Measurements from ENCODE around the gene MAGI1.

The MAGI1 gene

DNA sequence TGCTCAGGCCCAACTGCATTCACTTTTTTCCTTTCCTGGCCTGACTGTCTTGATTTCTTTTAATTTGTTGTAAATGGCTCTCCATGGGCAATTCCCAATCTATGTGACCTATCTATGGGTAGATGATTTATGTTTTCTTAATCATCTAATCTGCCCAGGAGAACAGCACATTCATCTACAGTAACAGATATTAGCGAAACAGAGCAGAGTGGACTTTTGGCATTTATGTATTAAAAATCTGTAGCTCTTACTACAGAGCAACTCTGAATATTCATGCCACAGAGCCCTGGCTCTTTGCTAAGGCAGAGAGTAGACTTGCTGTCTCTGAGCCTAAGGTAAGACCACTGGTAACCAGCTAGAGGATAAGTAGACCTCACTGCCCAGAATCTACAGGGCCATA is 676.0 kb downstream of the MAGI1 start:
- DNase-seq (ENCODE audit: insufficient read length, low spot score) (no peak), FAIRE-seq (no peak)
- TF ChIP-seq, protein P1, sequence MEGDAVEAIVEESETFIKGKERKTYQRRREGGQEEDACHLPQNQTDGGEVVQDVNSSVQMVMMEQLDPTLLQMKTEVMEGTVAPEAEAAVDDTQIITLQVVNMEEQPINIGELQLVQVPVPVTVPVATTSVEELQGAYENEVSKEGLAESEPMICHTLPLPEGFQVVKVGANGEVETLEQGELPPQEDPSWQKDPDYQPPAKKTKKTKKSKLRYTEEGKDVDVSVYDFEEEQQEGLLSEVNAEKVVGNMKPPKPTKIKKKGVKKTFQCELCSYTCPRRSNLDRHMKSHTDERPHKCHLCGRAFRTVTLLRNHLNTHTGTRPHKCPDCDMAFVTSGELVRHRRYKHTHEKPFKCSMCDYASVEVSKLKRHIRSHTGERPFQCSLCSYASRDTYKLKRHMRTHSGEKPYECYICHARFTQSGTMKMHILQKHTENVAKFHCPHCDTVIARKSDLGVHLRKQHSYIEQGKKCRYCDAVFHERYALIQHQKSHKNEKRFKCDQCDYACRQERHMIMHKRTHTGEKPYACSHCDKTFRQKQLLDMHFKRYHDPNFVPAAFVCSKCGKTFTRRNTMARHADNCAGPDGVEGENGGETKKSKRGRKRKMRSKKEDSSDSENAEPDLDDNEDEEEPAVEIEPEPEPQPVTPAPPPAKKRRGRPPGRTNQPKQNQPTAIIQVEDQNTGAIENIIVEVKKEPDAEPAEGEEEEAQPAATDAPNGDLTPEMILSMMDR (IDR thresholded peaks at IDR 0.05; ENCODE audit: insufficient read depth, missing control alignments) = no peak

DNA sequence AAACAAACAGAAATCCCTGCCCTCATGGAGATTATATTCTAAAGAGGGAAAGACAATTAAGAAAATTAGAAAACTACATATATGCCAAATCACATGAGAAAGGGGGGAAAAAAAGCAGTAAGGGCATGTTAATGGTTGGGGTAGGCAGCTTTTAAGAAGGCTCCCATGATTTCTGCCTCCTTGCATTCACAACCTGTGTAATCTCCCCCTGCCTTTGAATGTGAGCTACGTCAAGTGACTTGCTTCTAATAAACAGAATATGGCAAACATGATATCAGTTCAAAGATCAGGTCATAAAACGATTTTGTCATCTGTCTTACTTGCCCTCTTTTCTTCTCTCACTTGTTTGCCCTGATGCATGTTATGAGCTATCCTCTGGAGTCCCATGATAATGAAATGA is 677.3 kb downstream of the MAGI1 start:
- TF ChIP-seq, protein P1 (IDR thresholded peaks at IDR 0.05; ENCODE audit: insufficient read depth, missing control alignments) = no peak
- no peak for FAIRE-seq
- no peak for DNase-seq (ENCODE audit: insufficient read length, low spot score)

DNA sequence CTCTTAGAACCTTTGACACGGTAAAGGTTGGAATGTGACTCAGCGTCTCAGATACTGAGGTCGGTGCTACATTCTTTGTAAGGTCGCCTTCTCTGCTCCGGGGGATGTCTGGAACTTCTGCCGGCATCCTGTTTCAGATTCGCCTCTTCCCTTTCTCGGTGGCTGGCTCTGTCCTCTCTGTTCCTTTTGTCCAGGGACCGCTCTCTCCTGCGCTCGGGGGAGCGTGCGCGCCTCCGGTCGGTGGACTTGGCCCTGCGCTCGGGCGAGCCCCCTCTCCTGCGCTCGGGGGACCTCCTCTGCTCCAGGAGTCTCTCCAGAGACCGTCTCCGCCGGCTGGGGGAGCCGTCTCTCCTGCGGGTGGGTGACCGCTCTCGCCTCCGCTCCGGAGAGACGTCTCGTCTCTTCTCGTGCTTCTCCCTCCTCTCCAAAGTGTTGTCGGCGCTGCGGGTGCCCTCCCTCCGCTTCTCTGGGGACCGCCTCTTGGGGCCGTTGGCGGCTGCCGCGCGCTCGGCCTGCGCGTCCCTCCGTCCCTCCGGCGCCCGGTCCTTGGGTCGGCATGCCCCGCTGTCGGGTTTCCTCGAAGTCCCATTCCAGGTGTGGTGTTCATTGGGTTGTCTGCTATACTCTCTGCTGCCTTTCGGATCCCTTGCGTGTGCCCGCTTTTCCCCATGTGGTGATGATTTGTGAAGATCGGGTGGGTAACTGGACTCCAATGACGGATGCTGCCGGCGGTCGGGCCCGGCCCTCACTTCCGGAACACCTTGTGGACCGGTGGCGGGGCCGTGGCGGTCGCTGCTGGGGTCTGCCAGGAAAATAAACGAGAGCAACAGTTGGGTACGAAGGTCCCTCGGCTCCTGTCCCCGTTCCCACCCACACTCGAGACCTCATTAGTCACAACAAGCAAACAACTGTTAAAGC is 682.1 kb downstream of the MAGI1 start:
- no peak for FAIRE-seq
- DNase-seq (ENCODE audit: insufficient read length, low spot score) = no peak
- TF ChIP-seq, protein P1 (IDR thresholded peaks at IDR 0.05; ENCODE audit: insufficient read depth, missing control alignments) = no peak

DNA sequence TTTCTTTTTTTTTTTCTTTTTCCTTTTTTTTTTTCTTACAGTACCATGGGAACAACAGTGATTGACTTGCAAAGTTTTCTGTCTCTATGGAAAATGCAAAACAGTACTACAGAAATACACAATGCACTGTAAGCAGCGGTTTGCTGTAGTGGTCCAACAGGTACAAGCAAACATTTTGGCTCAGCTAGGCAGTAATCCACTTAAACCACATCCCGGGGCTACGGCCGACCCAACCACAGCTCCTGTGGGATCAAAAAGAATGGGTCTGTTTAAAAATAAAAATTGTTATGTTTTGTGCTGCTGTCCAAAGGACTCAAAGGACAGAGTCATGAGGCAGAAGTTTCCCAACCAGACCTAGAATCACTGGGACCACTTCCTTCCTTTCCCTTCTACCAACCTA is 683.8 kb downstream of the MAGI1 start:
- FAIRE-seq (no peak), DNase-seq (ENCODE audit: insufficient read length, low spot score) (no peak)
- TF ChIP-seq, protein P1 (IDR thresholded peaks at IDR 0.05; ENCODE audit: insufficient read depth, missing control alignments) = no peak

DNA sequence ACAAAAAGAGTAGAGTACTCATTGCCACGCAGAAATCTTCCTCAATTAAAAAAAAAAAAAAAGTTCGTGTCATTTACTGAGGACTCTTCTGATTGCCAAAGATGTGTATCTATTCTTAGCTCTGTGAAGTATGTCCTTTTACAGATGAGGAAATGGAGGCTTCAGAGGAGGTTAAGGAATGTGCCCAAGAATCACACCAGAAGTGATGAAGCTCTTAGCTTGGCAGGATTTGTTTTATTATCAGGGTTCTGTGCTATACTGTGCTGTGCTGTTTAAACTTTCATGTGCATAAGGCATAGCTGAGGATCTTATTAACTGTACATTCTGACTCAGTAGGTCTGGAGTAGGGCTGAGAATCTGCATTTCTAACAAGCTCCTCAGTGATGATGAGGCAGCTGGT is 685.8 kb downstream of the MAGI1 start:
- FAIRE-seq (no peak), DNase-seq (ENCODE audit: insufficient read length, low spot score) (no peak)
- TF ChIP-seq, protein P1 (IDR thresholded peaks at IDR 0.05; ENCODE audit: insufficient read depth, missing control alignments) = no peak

DNA sequence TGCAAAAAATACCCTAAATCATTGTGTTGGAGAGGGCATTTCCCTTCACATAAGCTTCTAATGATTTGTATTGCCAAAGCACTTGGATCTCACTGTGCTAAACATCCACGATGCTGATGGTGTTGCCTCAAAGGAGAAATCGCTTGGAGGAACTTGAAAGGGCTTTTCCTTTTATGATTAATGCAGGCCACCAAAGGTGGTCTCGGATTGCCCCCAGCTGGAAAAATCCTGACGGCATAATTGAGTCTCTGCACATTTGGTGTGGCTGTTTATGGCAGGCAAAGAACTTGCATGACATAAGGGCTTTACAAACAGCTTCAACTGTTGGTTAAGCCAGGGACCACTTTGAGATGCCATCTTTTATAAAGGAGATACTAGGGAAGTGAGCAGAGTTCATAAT is 687.0 kb downstream of the MAGI1 start:
- TF ChIP-seq, protein P1 (IDR thresholded peaks at IDR 0.05; ENCODE audit: insufficient read depth, missing control alignments) = no peak
- DNase-seq (ENCODE audit: insufficient read length, low spot score) (no peak), FAIRE-seq (no peak)

DNA sequence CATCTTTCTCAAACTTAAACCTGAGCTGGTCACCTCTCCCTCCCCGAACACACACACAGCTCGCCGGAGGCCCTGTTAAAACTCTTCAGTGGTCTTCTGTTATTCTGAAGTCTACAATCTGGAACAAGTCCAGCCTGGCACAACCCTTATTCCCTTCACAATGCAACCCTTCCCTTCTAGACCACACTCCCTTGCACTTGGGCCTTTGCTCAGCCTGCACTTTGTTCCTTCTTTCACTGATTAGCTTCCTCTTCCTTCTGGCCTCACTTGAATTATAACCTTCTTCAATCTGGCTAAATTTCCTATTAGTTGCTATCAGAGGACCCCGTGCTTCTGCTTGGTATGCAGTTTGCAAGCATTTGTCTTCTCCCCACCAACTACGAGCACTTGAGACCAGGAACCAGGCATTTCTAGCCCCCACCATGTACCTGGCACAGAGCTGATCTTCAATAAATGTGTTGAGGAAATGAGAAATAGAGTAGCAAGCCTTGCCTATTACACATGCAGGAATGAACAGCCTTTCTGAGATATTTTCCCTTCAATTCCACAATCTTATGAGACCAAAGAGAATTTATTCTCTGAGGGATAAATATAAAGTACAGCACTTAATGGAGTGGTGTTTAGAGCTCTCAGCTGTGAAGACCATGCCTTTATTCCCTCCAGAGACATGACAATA is 687.8 kb downstream of the MAGI1 start:
- TF ChIP-seq, protein P1 (IDR thresholded peaks at IDR 0.05; ENCODE audit: insufficient read depth, missing control alignments) = no peak
- DNase-seq (ENCODE audit: insufficient read length, low spot score) (no peak), FAIRE-seq (no peak)

Measured in D721Med (cell line).